Measurements from ENCODE around the gene DLGAP4. TPM values are rescaled to one million over a fixed set of nuclear protein-coding genes. Genes with fewer than 3 reads are reported as not detected.

The DLGAP4 gene
- total RNA-seq, 1 donor from 2014 or later: 77.3 TPM

DNA sequence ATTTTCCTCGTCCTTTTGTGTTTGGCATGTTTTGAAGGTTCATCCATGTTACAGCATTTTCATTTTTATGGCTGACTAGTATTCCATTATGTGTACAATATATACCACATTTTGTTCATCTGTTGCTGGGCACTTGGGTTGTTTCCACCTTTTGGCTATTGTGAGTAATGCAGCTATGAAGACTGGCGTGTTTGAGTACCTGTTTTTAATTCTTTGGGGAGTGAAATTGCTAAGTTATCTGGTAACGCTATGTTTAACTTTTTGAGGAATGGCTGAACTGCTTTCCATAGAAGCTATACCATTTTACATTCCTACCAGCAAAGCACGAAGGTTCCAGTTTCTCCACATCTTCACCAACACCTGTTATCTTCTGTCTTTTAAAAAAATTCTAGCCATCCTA is 198.2 kb downstream of the DLGAP4 start:
- no peak for TF ChIP-seq POLR2AphosphoS5 (IDR thresholded peaks at IDR 0.05; ENCODE audit: insufficient read depth in 1 of 2, low read depth in 1 of 2)
- TF ChIP-seq, protein P1, sequence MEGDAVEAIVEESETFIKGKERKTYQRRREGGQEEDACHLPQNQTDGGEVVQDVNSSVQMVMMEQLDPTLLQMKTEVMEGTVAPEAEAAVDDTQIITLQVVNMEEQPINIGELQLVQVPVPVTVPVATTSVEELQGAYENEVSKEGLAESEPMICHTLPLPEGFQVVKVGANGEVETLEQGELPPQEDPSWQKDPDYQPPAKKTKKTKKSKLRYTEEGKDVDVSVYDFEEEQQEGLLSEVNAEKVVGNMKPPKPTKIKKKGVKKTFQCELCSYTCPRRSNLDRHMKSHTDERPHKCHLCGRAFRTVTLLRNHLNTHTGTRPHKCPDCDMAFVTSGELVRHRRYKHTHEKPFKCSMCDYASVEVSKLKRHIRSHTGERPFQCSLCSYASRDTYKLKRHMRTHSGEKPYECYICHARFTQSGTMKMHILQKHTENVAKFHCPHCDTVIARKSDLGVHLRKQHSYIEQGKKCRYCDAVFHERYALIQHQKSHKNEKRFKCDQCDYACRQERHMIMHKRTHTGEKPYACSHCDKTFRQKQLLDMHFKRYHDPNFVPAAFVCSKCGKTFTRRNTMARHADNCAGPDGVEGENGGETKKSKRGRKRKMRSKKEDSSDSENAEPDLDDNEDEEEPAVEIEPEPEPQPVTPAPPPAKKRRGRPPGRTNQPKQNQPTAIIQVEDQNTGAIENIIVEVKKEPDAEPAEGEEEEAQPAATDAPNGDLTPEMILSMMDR (IDR thresholded peaks at IDR 0.05): no peak
- TF ChIP-seq POLR2A (IDR thresholded peaks at IDR 0.05): no peak
- Histone ChIP-seq H3K27ac (no peak overlapping the region), H3K27me3 (no peaks in the 10 kb centered on the region), H3K9me3 (no peaks in the 10 kb centered on the region), H3K36me3 (peaks cover 0 to 65% of the 10 kb centered on the region in 2 donors), H3K4me3 (no peak overlapping the region), H3K4me1 (no peaks in the 10 kb centered on the region)
- no peak for DNase-seq (ENCODE audit: extremely low spot score in 2 of 2)
- intact Hi-C loops (cut with DNase I): no loop called here

DNA sequence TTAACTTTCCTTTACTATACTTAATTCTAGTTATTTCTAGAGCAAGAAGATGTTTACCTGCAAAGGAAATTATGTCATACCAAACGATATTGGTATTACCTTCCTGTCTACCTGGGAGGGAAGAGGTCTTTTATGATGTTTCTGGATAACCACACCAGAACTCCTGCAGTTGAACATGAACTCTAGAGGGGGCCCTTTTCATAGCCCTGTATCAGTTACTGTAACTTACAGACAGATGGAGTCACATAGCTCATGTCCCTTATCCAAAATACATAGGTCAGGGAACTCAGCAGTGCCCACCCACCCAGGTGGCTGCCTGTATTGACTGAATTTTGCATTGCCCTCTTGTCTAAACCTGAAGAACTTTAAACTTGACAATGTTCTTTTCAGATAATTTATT is 200.1 kb downstream of the DLGAP4 start:
- no peak overlapping the region for H3K4me3 ChIP-seq
- H3K36me3 ChIP-seq: peaks cover 0 to 65% of the 10 kb centered on the region in 2 donors
- H3K9me3 ChIP-seq: no peaks in the 10 kb centered on the region
- intact Hi-C loops (cut with DNase I): no loop called here
- DNase-seq (ENCODE audit: extremely low spot score in 2 of 2): no peak
- H3K4me1 ChIP-seq: no peaks in the 10 kb centered on the region
- TF ChIP-seq POLR2AphosphoS5 (IDR thresholded peaks at IDR 0.05; ENCODE audit: insufficient read depth in 1 of 2, low read depth in 1 of 2) (no peak), POLR2A (IDR thresholded peaks at IDR 0.05) (no peak)
- TF ChIP-seq, protein P1 (IDR thresholded peaks at IDR 0.05): no peak
- H3K27me3 ChIP-seq: no peaks in the 10 kb centered on the region
- no peak overlapping the region for H3K27ac ChIP-seq

DNA sequence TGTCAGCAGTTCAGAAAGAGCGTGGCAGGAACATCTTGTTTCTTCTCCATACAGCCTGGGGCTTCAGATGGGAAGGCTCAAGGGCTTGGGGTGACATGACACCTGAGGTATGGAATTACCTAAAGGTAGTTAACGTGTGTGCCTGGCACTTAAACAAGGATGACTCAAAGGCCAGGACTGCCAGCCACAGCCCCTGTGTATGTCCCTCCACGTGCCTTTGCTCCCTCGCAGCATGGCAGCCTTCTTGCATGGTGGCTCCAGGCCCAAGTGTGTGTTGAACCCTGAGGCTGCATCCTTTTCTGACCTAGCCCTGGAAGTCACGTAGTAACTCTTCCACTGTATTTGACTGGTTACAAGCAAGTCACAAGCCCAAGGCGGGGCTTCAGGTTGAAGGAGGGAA is 201.6 kb downstream of the DLGAP4 start:
- H3K36me3 ChIP-seq: peaks cover 0 to 50% of the 10 kb centered on the region in 2 donors
- H3K27ac ChIP-seq: no peak overlapping the region
- no peak for TF ChIP-seq POLR2AphosphoS5 (IDR thresholded peaks at IDR 0.05; ENCODE audit: insufficient read depth in 1 of 2, low read depth in 1 of 2)
- TF ChIP-seq POLR2A (IDR thresholded peaks at IDR 0.05): no peak
- TF ChIP-seq, protein P1 (IDR thresholded peaks at IDR 0.05): no peak
- intact Hi-C loops (cut with DNase I): no loop called here
- no peak overlapping the region for H3K4me3 ChIP-seq
- H3K4me1 ChIP-seq: no peaks in the 10 kb centered on the region
- no peak for DNase-seq (ENCODE audit: extremely low spot score in 2 of 2)
- no peaks in the 10 kb centered on the region for H3K27me3 ChIP-seq
- H3K9me3 ChIP-seq: no peaks in the 10 kb centered on the region

GRCh38 chr20:36519012-36519719 is 213.0 kb downstream of the DLGAP4 start:
- H3K36me3 ChIP-seq: peaks cover 0 to 28% of the 10 kb centered on the region in 2 donors
- intact Hi-C loops (cut with DNase I): no loop called here

GRCh38 chr20:36519944-36520343 is 213.8 kb downstream of the DLGAP4 start:
- Histone ChIP-seq H3K36me3 (peaks cover 0 to 35% of the 10 kb centered on the region in 2 donors), H3K27ac (no peak overlapping the region), H3K27me3 (no peaks in the 10 kb centered on the region), H3K9me3 (no peaks in the 10 kb centered on the region), H3K4me1 (peaks cover 6% of the 10 kb centered on the region), H3K4me3 (no peak overlapping the region)
- TF ChIP-seq, protein P1 (IDR thresholded peaks at IDR 0.05): no peak
- TF ChIP-seq POLR2AphosphoS5 (IDR thresholded peaks at IDR 0.05; ENCODE audit: insufficient read depth in 1 of 2, low read depth in 1 of 2): no peak
- TF ChIP-seq POLR2A (IDR thresholded peaks at IDR 0.05): no peak
- intact Hi-C loops (cut with DNase I): no loop called here
- DNase-seq (ENCODE audit: extremely low spot score in 2 of 2): no peak

More at GRCh38 chr20:36519012-36519719, 213.0 kb downstream of the DLGAP4 start:
- DNase-seq (ENCODE audit: extremely low spot score in 2 of 2): no peak
- H3K27me3 ChIP-seq: no peaks in the 10 kb centered on the region
- no peak overlapping the region for H3K4me3 ChIP-seq
- peaks cover 6% of the 10 kb centered on the region for H3K4me1 ChIP-seq
- TF ChIP-seq POLR2AphosphoS5 (IDR thresholded peaks at IDR 0.05; ENCODE audit: insufficient read depth in 1 of 2, low read depth in 1 of 2) (no peak), POLR2A (IDR thresholded peaks at IDR 0.05) (no peak)
- TF ChIP-seq, protein P1 (IDR thresholded peaks at IDR 0.05): no peak
- no peak overlapping the region for H3K27ac ChIP-seq
- no peaks in the 10 kb centered on the region for H3K9me3 ChIP-seq
